HepG2 (cell line): ENCODE data around the gene GREM2. TPM values are rescaled to one million over a fixed set of nuclear protein-coding genes. Genes with fewer than 3 reads are reported as not detected.

Experiments used
- ATAC-seq: fragments of 200-7000 bp; cut with Tn5 transposase; 3 replicates; pipeline ENCODE4 v1.9.1; 2020; ENCODE audit warnings: mild to moderate bottlenecking, moderate library complexity
- BruUV-seq: library from RNA; stranded (reverse); fragments of 400-500 nt; replicated peaks from 2 replicates; lab custom pipeline; 2021; lab: Mats Ljungman, UMichigan
- CTCF ChIA-PET: fragments of 300-600 bp; formaldehyde crosslinking; extraction: SDS; loops from one replicate; lab custom pipeline; 2021; ENCODE audit warnings: low total read pairs, inconsistent platforms, low intra/inter-chr PET ratio; lab: Yijun Ruan, JAX
- POLR2A ChIA-PET: fragments of 350-600 bp; sonication (Branson Sonifier 250); formaldehyde crosslinking; loops from one replicate; lab custom pipeline; 2020; ENCODE audit warnings: antibody characterized with exemption, inconsistent platforms; lab: Yijun Ruan, JAX
- DNase-seq: peaks from one replicate; pipeline ENCODE4 v3.0.0-alpha.2; 2015; ENCODE audit warnings: low spot score
- FAIRE-seq: peaks from 3 replicates; lab custom pipeline; 2011; peaks lifted over from hg19 to GRCh38; lab: Jason Lieb, UNC
- H2AFZ ChIP-seq: one replicate; pipeline ENCODE4 v1.6.1; 2011; ENCODE audit warnings: low read length, inconsistent platforms
- H3K27ac ChIP-seq: fragments of 300-600 bp; 3 replicates; pipeline ENCODE4 v1.8.0; 2011; ENCODE audit warnings: mixed run types, mild to moderate bottlenecking, mixed read lengths, low read length, inconsistent platforms; ENCODE audit not compliant: insufficient read depth; ENCODE audit errors: extremely low read length
- H3K27me3 ChIP-seq, 2 experiments: fragments of 200-600 bp in 1 of 2; 2 replicates in 1 of 2; 3 replicates in 1 of 2; pipeline versions ENCODE4 v1.6.0 to v1.8.0; 2011; ENCODE audit warnings: low read length in 2 of 2, mild to moderate bottlenecking in 2 of 2, moderate library complexity in 2 of 2, inconsistent platforms in 1 of 2; ENCODE audit not compliant: insufficient read depth in 2 of 2, control insufficient read depth in 1 of 2
- H3K36me3 ChIP-seq, 2 experiments: fragments of 200-600 bp in 1 of 2; replicated peaks in 1 of 2; 2 replicates in 1 of 2; 3 replicates in 1 of 2; pipeline versions ENCODE4 v1.5.1 to v1.8.0; 2011; ENCODE audit warnings: low read length in 2 of 2, inconsistent platforms in 1 of 2; ENCODE audit not compliant: insufficient read depth in 2 of 2, control insufficient read depth in 1 of 2
- H3K4me1 ChIP-seq: 2 replicates; pipeline ENCODE4 v1.5.1; 2012; ENCODE audit warnings: low read length, inconsistent platforms; ENCODE audit not compliant: insufficient read depth
- H3K4me2 ChIP-seq: 2 replicates; pipeline ENCODE4 v1.6.0; 2011; ENCODE audit warnings: low read depth, low read length, inconsistent platforms
- H3K4me3 ChIP-seq, 3 experiments: fragments of 200-600 bp in 1 of 3; sonication (generic), shearing (Covaris generic) in 1 of 3; replicated peaks in 1 of 3; 2 replicates each; pipeline ENCODE4 v1.5.1; 2011 to 2016; ENCODE audit warnings: low read length in 3 of 3, inconsistent platforms in 2 of 3, low read depth in 2 of 3, mild to moderate bottlenecking in 2 of 3, control low read depth in 1 of 3, mixed read lengths in 1 of 3; ENCODE audit not compliant: insufficient read depth in 1 of 3
- H3K79me2 ChIP-seq: one replicate; pipeline ENCODE4 v1.6.1; 2011; ENCODE audit warnings: low read length, inconsistent platforms; ENCODE audit not compliant: insufficient read depth
- H3K9ac ChIP-seq: 2 replicates; pipeline ENCODE4 v1.6.0; 2011; ENCODE audit warnings: mild to moderate bottlenecking, low read depth, low read length, inconsistent platforms; ENCODE audit not compliant: insufficient read depth
- H3K9me3 ChIP-seq: 2 replicates; pipeline ENCODE4 v1.5.1; 2012; ENCODE audit warnings: mild to moderate bottlenecking, low read length
- H4K20me1 ChIP-seq: 2 replicates; pipeline ENCODE4 v1.6.0; 2011; ENCODE audit warnings: inconsistent platforms, mild to moderate bottlenecking, low read length, moderate library complexity; ENCODE audit not compliant: insufficient read depth
- GLMP ChIP-seq: sonication (generic); formaldehyde crosslinking; IDR thresholded peaks from 2 replicates; pipeline ENCODE4 v1.9.0; 2021; ENCODE audit warnings: missing genetic modification reagents, mild to moderate bottlenecking, borderline replicate concordance
- NFATC3 ChIP-seq: sonication (generic); formaldehyde crosslinking; IDR thresholded peaks from 2 replicates; pipeline ENCODE4 v1.5.1; 2020; ENCODE audit warnings: mild to moderate bottlenecking, missing genetic modification reagents
- PCBP1 ChIP-seq: fragments of 200-400 bp; formaldehyde crosslinking; IDR thresholded peaks from 2 replicates; pipeline ENCODE4 v1.6.1; 2017; ENCODE audit warnings: mild to moderate bottlenecking, low read depth, low read length, borderline replicate concordance
- RFX5 ChIP-seq: IDR thresholded peaks from 2 replicates; pipeline ENCODE4 v1.6.1; 2011; ENCODE audit warnings: low read depth, low read length, improper control_type of control experiment
- ZNF253 ChIP-seq: sonication (generic); formaldehyde crosslinking; IDR thresholded peaks from 2 replicates; pipeline ENCODE4 v1.8.0; 2022; ENCODE audit warnings: mild to moderate bottlenecking, missing genetic modification reagents, borderline replicate concordance
- ZNF788 ChIP-seq: sonication (generic); formaldehyde crosslinking; IDR thresholded peaks from 2 replicates; pipeline ENCODE4 v1.5.0; 2020; ENCODE audit warnings: mild to moderate bottlenecking, missing genetic modification reagents, borderline replicate concordance
- WGBS: methylation state at CpG from one replicate; pipeline ENCODE4 v1.1.6; 2017; ENCODE audit warnings: low lambda C conversion rate; 5-methylcytosine and 5-hydroxymethylcytosine counted together
- in situ Hi-C: cut with HindIII; loops from 2 replicates; pipeline ENCODE4 v1.10.0; 2017; ENCODE audit warnings: low pct_unique_long_range_greater_than_20kb; ENCODE audit not compliant: extremely low pct_ligation_motif_present
- intact Hi-C: fragments of 100-400 bp; cut with micrococcal nuclease; formaldehyde crosslinking; loops from one replicate; pipeline ENCODE4 v1.10.0; 2022; ENCODE audit not compliant: unreplicated experiment
- polyA plus RNA-seq, 8 experiments: library from polyadenylated mRNA; depleted of rRNA in 3 of 8; stranded (reverse) in 7 of 8; unstranded in 1 of 8; fragments of >200 nt; fragmentation: Illumina TruSeq in 4 of 8; extraction: Trizol in 4 of 8; gene quantifications; 2 replicates each; pipeline versions ENCODE4 v1.2.1 to v1.2.3, GENCODE V29; 2011 to 2016; ENCODE audit warnings: low read depth in 4 of 8, missing spikeins in 1 of 8, mixed read lengths in 1 of 8; ENCODE audit not compliant: insufficient read depth in 1 of 8
- total RNA-seq, 5 experiments: library from RNA; depleted of rRNA; stranded (reverse); fragments of >200 nt; fragmentation: Illumina TruSeq; extraction: Trizol; gene quantifications; 2 replicates each; pipeline ENCODE4 v1.2.3, GENCODE V29; 2016; ENCODE audit warnings: low read depth in 1 of 5

Gene GREM2
- total and polyA plus RNA-seq, 2 of the 13 experiments (the other 11 are each of a cell fraction or from before 2014, with no cell fraction given) = 0.07 TPM; not detected in 1

DNA sequence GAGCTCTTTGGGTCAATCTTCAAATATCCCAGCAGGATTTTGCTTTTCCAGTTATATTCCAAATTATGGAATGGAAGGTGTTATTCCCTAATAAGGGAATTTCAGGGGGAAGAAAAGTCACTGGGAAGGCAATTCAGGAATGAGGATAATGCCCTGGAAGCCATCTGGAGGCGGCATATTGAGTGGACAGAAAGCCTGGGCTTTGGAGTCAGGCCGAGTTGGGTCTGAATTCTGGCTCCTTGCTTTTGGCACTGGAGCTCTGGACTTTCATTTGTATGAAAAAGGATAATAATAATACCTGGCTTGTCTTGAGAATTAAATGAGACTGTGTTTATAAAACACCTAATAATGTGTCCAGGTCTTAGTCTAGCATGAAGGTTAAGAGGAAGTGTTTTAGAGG lies 16.5 kb downstream of the GREM2 start:
- no peak for TF ChIP-seq NFATC3 (CRISPR knock-in tag)
- no peak for TF ChIP-seq ZNF253 (CRISPR knock-in tag)
- no peak for TF ChIP-seq PCBP1
- Histone ChIP-seq H3K4me3 (no peak overlapping the region), H3K9me3 (no peaks in the 10 kb centered on the region), H3K27me3 (no peaks in the 10 kb centered on the region), H2AFZ (no peak overlapping the region), H3K79me2 (no peaks in the 10 kb centered on the region), H3K9ac (no peak overlapping the region), H3K4me1 (peaks cover 64% of the 10 kb centered on the region), H4K20me1 (no peaks in the 10 kb centered on the region), H3K36me3 (no peaks in the 10 kb centered on the region), H3K4me2 (no peak overlapping the region), H3K27ac (no peak overlapping the region)
- intact Hi-C loops = no loop called here
- ChIA-PET CTCF (no interaction called here), POLR2A (no interaction called here)
- DNase-seq = no peak
- WGBS = 94% methylated on average over 2 of the region's 2 CpGs
- no peak for FAIRE-seq
- no TSS peak for BruUV-seq
- in situ Hi-C loops = no loop called here
- ATAC-seq = no peak

GRCh38 chr1:240591564-240591963 lies 20.4 kb downstream of the GREM2 start:
- H3K9me3 ChIP-seq = no peaks in the 10 kb centered on the region
- POLR2A ChIA-PET = no interaction called here
- BruUV-seq = no TSS peak
- no peaks in the 10 kb centered on the region; a peak in 1 of 5 replicates for H3K27me3 ChIP-seq
- no peaks in the 10 kb centered on the region for H3K79me2 ChIP-seq
- FAIRE-seq (no peak), ATAC-seq (no peak), DNase-seq (no peak)
- CTCF ChIA-PET = no interaction called here
- no peak overlapping the region for H2AFZ ChIP-seq
- H3K9ac ChIP-seq = no peak overlapping the region
- in situ Hi-C loops (no loop called here), intact Hi-C loops (no loop called here)
- 51% methylated on average over 3 of the region's 3 CpGs for WGBS
- no peak overlapping the region for H3K4me2 ChIP-seq
- no peak for TF ChIP-seq ZNF788 (CRISPR knock-in tag)
- TF ChIP-seq GLMP = no peak
- TF ChIP-seq RFX5 = no peak
- no peaks in the 10 kb centered on the region for H3K36me3 ChIP-seq
- H3K4me3 ChIP-seq = no peak overlapping the region
- H3K27ac ChIP-seq = no peak overlapping the region
- H3K4me1 ChIP-seq = peaks cover 32% of the 10 kb centered on the region
- H4K20me1 ChIP-seq = no peaks in the 10 kb centered on the region
